HG03565 (cell line): ENCODE results near the gene SLC1A7.
"Not testable (repeated sequence)": the region's sequence is repeated elsewhere in the genome, so short reads cannot be mapped to it uniquely, and the experiment has no call there.

Experiments used
- ATAC-seq: cut with Tn5 transposase; IDR thresholded peaks from one replicate; pipeline ENCODE4 v1.9.1; 2021; ENCODE audit warnings: mild to moderate bottlenecking, moderate library complexity; ENCODE audit not compliant: unreplicated experiment

Gene SLC1A7

GRCh38 chr1:53142226-53142853 is at the start of gene SLC1A7:
Gene SLC1A7, minus strand, starts transcription at chr1:53142638. Its CDS starts 189 bp downstream, at chr1:53142449.
- ATAC-seq = no peak

- ATAC-seq = no peak
Observed at GRCh38 chr1:53190210-53190611, 47.8 kb upstream of the SLC1A7 start.

GRCh38 chr1:53189061-53189460 is 46.6 kb upstream of the SLC1A7 start:
- ATAC-seq = no peak

- no peak for ATAC-seq
Observed at GRCh38 chr1:53188099-53188498, 45.7 kb upstream of the SLC1A7 start.

GRCh38 chr1:53187401-53187800 is 45.0 kb upstream of the SLC1A7 start:
- ATAC-seq = no peak

GRCh38 chr1:53186533-53186932 is 44.1 kb upstream of the SLC1A7 start:
- no peak for ATAC-seq

GRCh38 chr1:53185955-53186297 is 43.5 kb upstream of the SLC1A7 start:
- ATAC-seq = not testable (repeated sequence)

GRCh38 chr1:53183095-53183990 is 40.9 kb upstream of the SLC1A7 start:
- no peak for ATAC-seq

- ATAC-seq = no peak
Observed at GRCh38 chr1:53182716-53183094, 40.3 kb upstream of the SLC1A7 start.

GRCh38 chr1:53182111-53182593 is 39.7 kb upstream of the SLC1A7 start:
- no peak for ATAC-seq

GRCh38 chr1:53180951-53181350 is 38.5 kb upstream of the SLC1A7 start:
- ATAC-seq = no peak

GRCh38 chr1:53180226-53180625 is 37.8 kb upstream of the SLC1A7 start:
- no peak for ATAC-seq

- no peak for ATAC-seq
Observed at GRCh38 chr1:53176452-53177208, 34.2 kb upstream of the SLC1A7 start.

- no peak for ATAC-seq
Observed at GRCh38 chr1:53174971-53175913, 32.8 kb upstream of the SLC1A7 start.

GRCh38 chr1:53172426-53173128 is 30.1 kb upstream of the SLC1A7 start:
- no peak for ATAC-seq

- ATAC-seq = no peak
Observed at GRCh38 chr1:53166912-53167311, 24.5 kb upstream of the SLC1A7 start.

GRCh38 chr1:53166366-53166765 is 23.9 kb upstream of the SLC1A7 start:
- ATAC-seq = no peak

- ATAC-seq = no peak
Observed at GRCh38 chr1:53165408-53165961, 23.0 kb upstream of the SLC1A7 start.

- ATAC-seq = no peak
Observed at GRCh38 chr1:53163291-53163768, 20.9 kb upstream of the SLC1A7 start.
